ENCODE data around the gene GP5.

Gene GP5

DNA sequence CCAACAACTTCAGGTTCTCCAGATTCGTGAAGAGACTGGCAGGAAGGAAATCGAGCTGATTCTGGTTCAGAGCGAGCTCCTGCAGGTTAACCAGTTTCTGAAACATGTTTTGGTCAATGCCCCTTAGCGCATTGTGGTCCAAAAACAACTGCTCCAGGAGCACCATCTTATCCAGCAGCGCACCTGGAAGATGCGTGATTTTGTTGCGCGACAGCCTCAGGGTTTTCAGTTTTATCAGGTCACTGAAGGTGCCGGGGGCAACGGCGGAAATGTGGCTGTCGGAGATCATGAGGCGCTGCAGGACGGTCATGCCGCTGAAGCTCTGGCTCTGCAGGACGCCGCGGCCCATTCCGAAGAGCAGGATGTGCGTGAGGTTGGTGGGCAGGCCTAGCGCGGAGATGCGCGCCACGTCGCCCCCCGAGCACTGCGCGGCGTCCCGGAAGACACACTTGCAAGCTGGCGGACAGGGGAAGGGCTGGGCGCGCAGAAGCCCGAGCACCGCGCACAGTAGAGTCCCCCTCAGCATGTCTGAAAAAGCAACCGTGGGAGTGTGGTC is 1.2 kb downstream of the GP5 start:
- peak; percentile 25 for DNase-seq

DNA sequence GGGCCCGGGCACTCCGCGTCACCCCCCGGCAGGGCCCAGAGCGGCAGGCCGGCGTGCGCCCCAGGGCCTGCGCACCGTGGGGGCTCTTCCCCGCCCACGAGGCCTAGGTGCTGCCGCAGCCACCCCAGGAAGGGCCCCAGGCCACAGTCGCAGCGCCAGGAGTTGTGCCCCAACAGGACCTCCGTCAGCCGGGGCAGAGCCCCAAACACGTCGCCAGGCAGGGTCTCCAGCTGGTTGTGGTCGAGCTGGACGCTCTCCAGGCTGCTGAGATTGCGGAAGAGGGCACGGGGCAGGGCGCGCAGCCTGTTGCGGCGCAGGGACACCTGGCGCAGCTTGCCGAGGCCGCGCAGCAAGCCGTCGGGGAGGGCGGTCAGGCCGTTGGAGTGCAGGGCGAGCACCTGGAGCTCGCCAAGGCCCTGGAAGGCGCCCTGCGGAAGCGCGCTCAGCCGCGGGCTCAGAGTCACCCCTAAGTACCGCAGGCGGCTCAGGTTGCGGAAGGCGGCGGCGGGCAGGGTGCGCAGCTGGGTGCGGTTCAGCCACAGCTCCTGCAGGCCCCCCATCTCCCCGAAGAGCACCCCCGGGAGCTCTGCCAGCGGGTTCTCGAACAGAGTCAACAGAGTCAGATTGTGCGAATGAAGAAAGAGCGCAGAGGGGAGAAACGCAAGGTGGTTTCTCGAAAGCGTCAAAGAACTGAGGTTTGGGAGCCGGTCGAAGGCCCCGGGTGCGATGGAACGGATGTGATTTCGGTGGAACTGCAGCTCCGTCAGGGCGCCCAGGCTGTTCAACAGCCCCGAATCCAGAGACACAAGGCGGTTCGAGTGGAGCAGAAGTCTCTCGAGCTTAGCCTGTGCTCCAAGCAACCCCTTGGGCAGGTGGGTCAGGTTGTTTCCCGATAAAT is 2.0 kb downstream of the GP5 start:
- DNase-seq, result no peak

DNA sequence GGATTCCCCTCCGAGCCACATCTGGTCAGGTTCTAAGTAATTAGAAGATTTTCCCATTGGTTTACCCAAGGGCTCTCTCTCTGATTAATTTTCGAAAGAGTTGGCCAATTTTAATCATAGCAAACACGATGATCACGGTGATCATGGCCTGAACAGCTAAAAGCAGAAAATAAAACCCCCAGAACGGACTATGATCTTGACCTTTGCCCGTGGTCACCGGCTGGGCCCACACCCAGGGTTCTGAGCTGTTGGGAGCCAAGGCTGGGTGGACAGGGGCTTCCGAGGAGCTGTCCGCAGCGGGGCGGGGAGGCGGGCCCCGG is 2.6 kb downstream of the GP5 start:
- DNase-seq, result no peak

- DNase-seq, result no peak
Observed at GRCh38 chr3:194395778-194396538, 3.1 kb downstream of the GP5 start.

- peak; percentile 28 for DNase-seq
Observed at GRCh38 chr3:194395212-194395611, 3.9 kb downstream of the GP5 start.

- DNase-seq, result no peak
Observed at GRCh38 chr3:194392576-194392975, 6.5 kb downstream of the GP5 start.

DNA sequence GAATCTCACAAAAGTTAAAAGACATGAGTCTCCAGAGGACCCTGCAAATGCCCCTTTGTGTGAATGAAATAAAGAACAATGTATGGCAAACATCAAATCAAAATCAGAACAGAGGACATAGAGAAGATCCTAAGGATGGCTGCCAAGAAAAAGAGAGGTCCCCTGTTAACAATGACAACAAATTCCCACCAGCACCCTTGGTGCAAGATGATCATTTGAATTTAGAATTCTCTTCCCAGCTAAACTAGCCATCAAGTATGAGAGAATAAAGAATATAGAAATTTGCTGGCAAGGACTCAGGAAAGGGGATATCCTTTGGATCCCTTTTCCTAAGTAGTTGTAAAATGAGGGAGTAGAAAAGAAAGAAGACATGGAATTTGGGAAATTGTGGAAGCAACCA is 8.2 kb downstream of the GP5 start:
- DNase-seq, result no peak

DNA sequence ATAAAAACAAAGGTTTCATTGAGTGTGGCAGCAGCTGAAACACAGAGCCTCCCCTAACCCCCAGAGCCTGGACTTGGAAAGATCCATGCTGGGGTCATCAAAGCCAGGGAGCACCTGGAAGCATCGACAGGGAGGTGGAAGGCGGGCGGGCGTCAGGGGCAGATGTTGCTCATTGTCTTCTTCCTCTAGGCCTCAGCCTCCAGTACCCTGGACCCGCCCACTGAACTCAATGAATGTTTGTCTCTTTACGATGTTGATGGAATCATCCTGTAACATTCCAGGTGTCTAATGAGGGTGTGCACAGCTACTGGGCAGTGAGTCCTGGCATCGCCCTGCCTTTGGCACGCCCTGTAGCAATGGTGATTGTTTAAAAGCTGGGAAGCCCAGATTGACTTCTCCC is 9.8 kb downstream of the GP5 start:
- no peak for DNase-seq

- DNase-seq, result no peak
Observed at GRCh38 chr3:194387926-194388418, 11.1 kb downstream of the GP5 start.

DNA sequence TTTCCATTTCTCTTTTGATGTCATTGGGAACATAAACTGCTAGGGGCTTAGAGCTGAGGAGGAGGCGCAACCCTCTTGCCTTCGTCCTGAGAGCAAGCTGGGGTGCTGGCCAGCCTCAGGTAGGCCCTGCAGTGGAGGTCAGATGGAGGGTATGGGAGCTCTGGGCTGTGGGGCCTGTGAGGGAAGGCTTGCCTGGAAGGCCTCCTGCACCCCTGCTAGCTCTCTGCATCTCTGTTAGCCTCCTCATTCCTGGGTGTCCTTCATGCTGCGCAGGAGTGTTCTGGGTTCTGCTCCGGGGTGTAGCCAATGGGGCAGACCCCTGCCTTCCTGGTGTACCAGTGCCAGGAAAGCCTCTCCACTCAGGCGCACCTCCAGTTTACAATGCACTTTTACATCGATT is 11.8 kb downstream of the GP5 start:
- DNase-seq, result no peak

DNA sequence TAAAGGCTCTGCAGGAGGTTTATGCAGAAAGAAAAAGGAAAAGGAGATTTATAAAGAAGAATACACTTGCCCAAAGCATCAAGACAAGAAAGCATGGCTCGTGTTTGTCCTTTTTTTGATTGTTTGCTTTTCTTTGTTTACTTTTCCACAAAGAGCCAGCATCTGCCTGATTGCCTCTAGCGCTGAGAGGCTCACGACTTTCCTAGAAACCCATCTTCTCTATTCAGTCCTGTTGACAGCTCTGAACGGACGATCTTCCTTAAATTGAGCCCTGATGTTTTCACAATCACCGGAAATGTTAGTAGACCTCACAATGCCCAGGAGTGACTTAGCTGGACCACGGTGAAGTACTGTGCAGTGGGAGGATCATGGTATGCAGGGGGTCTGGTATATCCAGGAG is 12.4 kb downstream of the GP5 start:
- DNase-seq, result no peak

- no peak for DNase-seq
Observed at GRCh38 chr3:194386066-194386465, 13.0 kb downstream of the GP5 start.

DNA sequence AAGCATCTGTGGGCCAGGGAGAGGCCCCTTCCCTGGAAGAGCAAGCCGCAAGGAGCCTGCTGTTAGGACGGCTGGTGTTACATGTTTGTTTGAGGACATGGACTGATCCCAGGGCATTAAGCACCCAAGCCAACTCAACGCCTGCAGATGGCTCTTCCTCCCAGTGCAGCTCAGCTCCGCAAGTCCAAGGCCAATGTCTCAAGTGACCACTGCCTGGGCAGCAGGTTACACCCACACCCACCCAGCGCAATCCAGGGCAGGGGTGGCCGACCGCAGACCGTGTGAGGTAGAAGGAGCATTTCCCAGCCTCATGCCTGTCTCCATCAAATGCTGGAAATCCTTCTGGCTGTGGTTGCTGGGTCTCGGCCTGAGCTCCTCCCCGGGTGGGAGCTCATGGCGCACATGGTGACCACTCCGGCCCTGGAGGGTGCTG is 14.5 kb downstream of the GP5 start:
- DNase-seq, result no peak

DNA sequence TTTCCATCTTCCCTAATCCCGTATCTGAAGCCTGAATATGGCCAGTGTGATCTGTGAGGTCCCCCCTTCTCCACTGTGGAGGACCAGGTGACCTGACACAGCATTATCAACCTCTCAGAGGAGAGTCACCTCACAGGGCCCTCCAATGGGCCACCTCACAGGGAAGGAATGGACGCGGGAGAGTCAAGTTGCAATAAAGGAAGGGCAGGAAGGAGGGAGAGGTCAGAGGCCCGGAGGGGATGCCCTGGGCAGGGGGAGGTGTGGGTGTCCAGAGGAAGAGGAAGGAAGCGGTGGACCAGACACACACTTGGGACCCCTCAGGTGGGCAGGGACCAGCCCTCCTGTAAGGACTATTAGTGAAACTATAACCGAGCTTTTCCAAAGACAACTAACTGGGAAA is 14.9 kb downstream of the GP5 start:
- no peak for DNase-seq

- DNase-seq, result no peak
Observed at GRCh38 chr3:194383276-194383940, 15.7 kb downstream of the GP5 start.

DNA sequence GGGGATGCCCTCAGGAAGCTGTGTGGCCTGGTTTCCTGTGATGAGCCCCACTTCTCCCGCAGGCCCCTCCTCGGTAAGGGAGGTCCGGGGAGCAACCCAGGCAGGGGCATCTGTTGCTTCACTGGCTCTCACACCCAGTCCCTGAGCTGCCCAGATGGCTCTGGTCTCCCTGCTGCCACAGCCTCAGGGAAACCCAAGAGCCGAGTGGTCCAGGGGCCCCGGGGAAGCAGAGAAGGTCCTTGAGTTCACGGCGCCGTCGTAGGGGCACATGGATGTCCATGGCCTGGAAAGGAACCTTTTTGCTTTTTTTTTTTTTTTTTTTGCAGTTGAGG is 16.2 kb downstream of the GP5 start:
- no peak for DNase-seq

DNA sequence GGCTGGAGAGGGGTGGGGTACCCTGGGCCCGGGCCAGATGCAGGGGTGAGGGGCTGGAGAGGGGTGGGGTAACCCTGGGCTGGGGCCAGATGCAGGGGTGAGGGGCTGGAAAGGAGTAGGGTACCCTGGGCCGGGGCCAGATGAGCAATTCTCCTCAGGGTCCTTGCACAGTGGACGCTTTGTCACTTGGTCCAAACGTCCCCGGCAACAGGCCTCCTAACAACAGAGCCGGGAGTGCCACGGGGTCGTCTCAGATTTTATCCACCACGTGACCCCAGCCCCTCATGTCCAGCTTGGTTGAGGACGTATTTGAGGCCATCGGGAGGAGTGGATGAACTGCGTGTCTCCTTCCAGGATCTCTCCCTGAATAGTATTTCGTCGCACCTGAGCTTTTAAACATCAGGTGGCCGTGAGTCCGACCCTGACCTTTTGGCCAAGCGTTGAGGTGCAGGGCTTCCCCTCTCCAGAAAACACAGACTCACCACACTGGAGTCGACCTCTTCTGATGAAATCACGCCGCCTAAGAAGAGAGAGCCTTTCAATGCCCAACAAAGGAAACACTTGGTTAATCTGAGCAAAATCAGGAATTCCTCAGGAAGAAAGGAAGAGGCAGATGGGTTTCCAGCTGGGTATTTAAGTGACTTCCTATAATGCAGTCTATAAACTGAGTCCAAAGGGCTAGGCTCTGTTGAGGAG is 16.7 kb downstream of the GP5 start:
- no peak for DNase-seq

GRCh38 chr3:194381460-194381875 is 17.6 kb downstream of the GP5 start:
- DNase-seq, result no peak

DNA sequence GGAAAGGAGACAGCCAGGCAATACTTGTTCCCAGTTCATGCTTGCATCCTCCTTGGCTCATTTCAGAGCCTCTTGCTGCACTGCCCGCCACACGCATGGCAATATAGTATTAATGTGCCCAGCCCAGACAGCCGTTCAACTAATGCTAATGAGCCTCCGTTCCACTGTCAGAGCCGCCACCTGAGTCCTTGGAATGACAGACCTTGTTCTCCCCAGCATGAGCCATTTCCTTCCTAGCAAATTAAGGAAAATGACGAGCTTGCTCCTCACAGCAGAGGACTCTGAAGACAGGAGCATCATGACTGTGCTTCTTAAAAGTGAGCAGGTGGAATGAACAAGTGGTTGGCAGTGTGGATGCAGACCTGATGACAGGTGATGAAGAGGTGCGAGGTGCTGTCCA is 18.7 kb downstream of the GP5 start:
- DNase-seq, result no peak

GRCh38 chr3:194379651-194380050 is 19.4 kb downstream of the GP5 start:
- DNase-seq, result no peak

DNA sequence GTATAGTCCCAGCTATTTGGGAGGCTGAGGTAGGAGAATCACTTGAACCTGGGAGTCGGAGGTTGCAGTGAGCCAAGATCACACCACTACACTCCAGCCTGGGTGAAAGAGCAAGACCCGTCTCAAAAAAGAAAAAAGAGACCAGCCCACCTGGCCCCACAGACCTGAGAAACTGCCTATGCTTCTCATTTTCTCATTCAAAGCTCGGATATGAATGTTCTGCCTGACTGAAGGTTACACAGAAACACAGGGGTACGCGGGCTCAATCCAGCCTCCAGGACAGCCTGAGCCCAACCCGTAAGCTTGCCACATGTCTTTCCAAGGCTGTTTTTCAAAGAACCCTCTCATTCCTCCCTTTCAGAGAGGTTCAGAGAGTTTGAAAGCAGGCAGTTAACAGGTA is 19.8 kb downstream of the GP5 start:
- DNase-seq, result no peak

DNA sequence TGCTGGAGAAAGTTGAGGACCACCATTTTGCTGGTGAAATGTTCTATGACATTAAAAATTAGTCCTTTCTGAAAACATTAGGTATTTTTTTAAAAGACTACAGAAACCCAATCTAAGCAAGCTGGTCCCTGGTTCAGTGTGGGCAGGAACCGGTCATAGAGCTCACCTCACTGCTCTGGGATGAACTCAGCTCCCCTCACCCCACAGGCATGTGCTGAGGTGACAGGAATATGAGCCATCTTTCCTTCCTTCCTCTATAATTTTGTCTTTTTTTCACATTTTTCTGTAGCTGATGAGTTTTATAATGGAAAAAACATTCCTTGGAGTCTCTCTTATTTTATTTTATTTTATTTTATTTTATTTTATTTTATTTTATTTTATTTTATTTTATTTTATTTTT is 21.4 kb downstream of the GP5 start:
- no peak for DNase-seq

- DNase-seq, result no peak
Observed at GRCh38 chr3:194376241-194376560, 22.9 kb downstream of the GP5 start.
